Neural cell (in vitro differentiated cells): Measurements from ENCODE around the gene CASP6. TPM values are rescaled to one million over a fixed set of nuclear protein-coding genes. Genes with fewer than 3 reads are reported as not detected.

Source experiments
- H2AFZ ChIP-seq: fragments of 200-600, 300-800 bp; sonication (generic), shearing (Covaris generic); 2 replicates; pipeline ENCODE4 v1.6.0; 2014; ENCODE audit warnings: low read depth, mild to moderate bottlenecking, antibody characterized with exemption, low read length, moderate library complexity
- H3F3A ChIP-seq: fragments of 200-600 bp; shearing (Covaris generic); 2 replicates; pipeline ENCODE4 v1.6.1; 2016; ENCODE audit warnings: mild to moderate bottlenecking, moderate library complexity, mixed read lengths, antibody characterized with exemption, low read length; ENCODE audit not compliant: insufficient read depth, poor library complexity, severe bottlenecking
- H3K27ac ChIP-seq: fragments of 200-600, 300-800 bp; sonication (generic), shearing (Covaris generic); 2 replicates; pipeline ENCODE4 v1.5.1; 2014; ENCODE audit warnings: mild to moderate bottlenecking, low read length, moderate library complexity
- H3K27me3 ChIP-seq: fragments of 300-800, 200-600 bp; sonication (generic), shearing (Covaris generic); 2 replicates; pipeline ENCODE4 v1.6.0; 2014; ENCODE audit warnings: mild to moderate bottlenecking, low read depth, low read length, moderate library complexity; ENCODE audit not compliant: insufficient read depth
- H3K36me3 ChIP-seq: fragments of 300-800, 200-600 bp; sonication (generic), shearing (Covaris generic); 2 replicates; pipeline ENCODE4 v1.5.1; 2014; ENCODE audit warnings: mild to moderate bottlenecking, antibody characterized with exemption, low read length, moderate library complexity; ENCODE audit not compliant: insufficient read depth
- H3K4me2 ChIP-seq: fragments of 300-800, 200-600 bp; sonication (generic), shearing (Covaris generic); 2 replicates; pipeline ENCODE4 v1.6.0; 2014; ENCODE audit warnings: mild to moderate bottlenecking, low read length
- H3K4me3 ChIP-seq: fragments of 300-800, 200-600 bp; sonication (generic), shearing (Covaris generic); 2 replicates; pipeline ENCODE4 v1.5.1; 2014; ENCODE audit warnings: mild to moderate bottlenecking, low read length, moderate library complexity
- H3K79me2 ChIP-seq: fragments of 200-600 bp; shearing (Covaris generic); replicated peaks from 2 replicates; pipeline ENCODE4 v1.6.0; 2014; ENCODE audit warnings: mild to moderate bottlenecking, low read length, moderate library complexity; ENCODE audit not compliant: insufficient read depth
- H3K9ac ChIP-seq: fragments of 300-800, 200-600 bp; sonication (generic), shearing (Covaris generic); 2 replicates; pipeline ENCODE4 v1.6.1; 2016; ENCODE audit warnings: mild to moderate bottlenecking, low read length, mixed read lengths
- H3K9me2 ChIP-seq: fragments of 200-600 bp; shearing (Covaris generic); 2 replicates; pipeline ENCODE4 v1.6.1; 2016; ENCODE audit warnings: mild to moderate bottlenecking, low read length, mixed read lengths; ENCODE audit not compliant: insufficient read depth
- H3K9me3 ChIP-seq: fragments of 200-600, 300-800 bp; sonication (generic), shearing (Covaris generic); 2 replicates; pipeline ENCODE4 v1.6.1; 2016; ENCODE audit warnings: mild to moderate bottlenecking, mixed run types, low read length, moderate library complexity, mixed read lengths
- H4K20me1 ChIP-seq: fragments of 200-600 bp; shearing (Covaris generic); 2 replicates; pipeline ENCODE4 v1.6.1; 2016; ENCODE audit warnings: mild to moderate bottlenecking, mixed run types; ENCODE audit not compliant: insufficient read depth
- CTCF ChIP-seq: fragments of 450-650 bp; IDR thresholded peaks from 2 replicates; pipeline ENCODE4 v1.5.1; 2014; ENCODE audit warnings: antibody characterized with exemption, mild to moderate bottlenecking, moderate library complexity; ENCODE audit not compliant: poor library complexity, severe bottlenecking
- EP300 ChIP-seq: fragments of 450-650 bp; conservative IDR thresholded peaks from 2 replicates; pipeline ENCODE4 v1.6.1; 2014; ENCODE audit warnings: antibody characterized with exemption, mild to moderate bottlenecking, moderate library complexity; ENCODE audit not compliant: poor library complexity, severe bottlenecking
- EZH2 ChIP-seq: fragments of 200-600, 300-800 bp; shearing (Covaris generic), sonication (generic); IDR thresholded peaks from 2 replicates; pipeline ENCODE4 v1.6.1; 2014; ENCODE audit warnings: antibody characterized with exemption, low read length, borderline replicate concordance, mild to moderate bottlenecking; ENCODE audit not compliant: insufficient read depth, poor library complexity, severe bottlenecking
- MXI1 ChIP-seq: fragments of 450-650 bp; conservative IDR thresholded peaks from 2 replicates; pipeline ENCODE4 v1.6.1; 2014; ENCODE audit warnings: antibody characterized with exemption, mild to moderate bottlenecking; ENCODE audit not compliant: poor library complexity, severe bottlenecking
- POLR2AphosphoS5 ChIP-seq: IDR thresholded peaks from 2 replicates; pipeline ENCODE4 v1.6.1; 2012
- RAD21 ChIP-seq: fragments of 450-650 bp; conservative IDR thresholded peaks from 2 replicates; pipeline ENCODE4 v1.6.1; 2014; ENCODE audit warnings: antibody characterized with exemption, mild to moderate bottlenecking, moderate library complexity
- REST ChIP-seq: IDR thresholded peaks from 2 replicates; pipeline ENCODE4 v1.6.1; 2012; ENCODE audit warnings: borderline replicate concordance
- SMC3 ChIP-seq: fragments of 450-650 bp; conservative IDR thresholded peaks from 2 replicates; pipeline ENCODE4 v1.6.1; 2014; ENCODE audit warnings: antibody characterized with exemption, mild to moderate bottlenecking, moderate library complexity; ENCODE audit not compliant: poor library complexity
- TAF1 ChIP-seq: IDR thresholded peaks from 2 replicates; pipeline ENCODE4 v1.6.1; 2012; ENCODE audit warnings: low read depth
- polyA plus RNA-seq: library from polyadenylated mRNA; depleted of rRNA; stranded (reverse); fragments of >200 nt; gene quantifications from 2 replicates; pipeline ENCODE4 v1.2.3, GENCODE V29; 2014

Gene CASP6
- polyA plus RNA-seq, 1 donor from 2014 or later: 5.1 TPM

DNA sequence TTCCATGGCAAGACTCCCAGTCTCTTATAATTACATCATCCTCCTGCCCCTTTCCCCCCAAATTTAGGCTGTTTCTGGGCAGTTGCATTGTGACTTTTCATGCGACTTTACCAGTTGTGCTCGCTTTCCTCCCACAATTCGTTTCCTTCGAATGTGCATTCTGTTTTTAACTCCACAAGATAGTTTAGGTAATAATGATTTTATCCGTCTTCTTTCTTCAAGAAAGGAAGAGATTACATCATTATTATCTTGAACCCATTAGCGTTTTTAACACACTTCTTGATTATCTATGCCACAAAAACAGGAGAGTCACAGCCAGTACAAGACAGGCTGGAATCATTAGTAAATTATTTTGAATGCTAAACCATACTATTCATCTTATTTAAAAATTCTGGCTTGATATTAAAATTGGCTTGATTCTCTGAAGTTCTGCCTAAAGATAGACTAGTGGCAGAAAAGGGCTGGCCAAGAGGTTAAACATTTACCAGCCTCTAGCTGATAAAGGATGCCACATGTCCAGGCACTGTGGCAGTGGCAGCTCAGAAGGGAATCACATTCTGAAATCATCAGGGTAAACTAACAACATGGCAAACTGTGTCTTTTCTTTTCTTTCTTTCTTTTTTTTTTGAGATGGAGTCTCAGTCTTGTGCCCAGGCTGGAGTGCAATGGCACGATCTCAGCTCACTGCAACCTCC lies 46.3 kb upstream of the CASP6 start:
- H3K9me2 ChIP-seq: no peaks in the 10 kb centered on the region
- H3K36me3 ChIP-seq: no peaks in the 10 kb centered on the region
- no peaks in the 10 kb centered on the region for H3F3A ChIP-seq
- no peak overlapping the region for H3K27ac ChIP-seq
- no peak overlapping the region for H3K9ac ChIP-seq
- no peaks in the 10 kb centered on the region for H3K27me3 ChIP-seq
- H2AFZ ChIP-seq: no peak overlapping the region
- H4K20me1 ChIP-seq: no peaks in the 10 kb centered on the region
- no peaks in the 10 kb centered on the region for H3K79me2 ChIP-seq
- TF ChIP-seq EZH2: no peak
- no peak for TF ChIP-seq CTCF
- no peak for TF ChIP-seq EP300
- no peak for TF ChIP-seq REST
- TF ChIP-seq MXI1: no peak
- no peak for TF ChIP-seq RAD21
- no peak for TF ChIP-seq TAF1
- no peak for TF ChIP-seq POLR2AphosphoS5
- TF ChIP-seq SMC3: no peak
- H3K9me3 ChIP-seq: no peaks in the 10 kb centered on the region
- no peak overlapping the region for H3K4me2 ChIP-seq
- no peak overlapping the region for H3K4me3 ChIP-seq

GRCh38 chr4:109748114-109748513 lies 44.9 kb upstream of the CASP6 start:
- no peaks in the 10 kb centered on the region for H4K20me1 ChIP-seq
- no peak overlapping the region for H3K27ac ChIP-seq
- H3K4me3 ChIP-seq: no peak overlapping the region
- no peaks in the 10 kb centered on the region for H3F3A ChIP-seq
- TF ChIP-seq TAF1: no peak
- TF ChIP-seq MXI1: no peak
- H3K4me2 ChIP-seq: no peak overlapping the region
- no peak overlapping the region for H3K9ac ChIP-seq
- no peaks in the 10 kb centered on the region for H3K9me3 ChIP-seq
- H3K36me3 ChIP-seq: no peaks in the 10 kb centered on the region
- no peaks in the 10 kb centered on the region for H3K27me3 ChIP-seq
- no peaks in the 10 kb centered on the region for H3K9me2 ChIP-seq
- H3K79me2 ChIP-seq: no peaks in the 10 kb centered on the region
- H2AFZ ChIP-seq: no peak overlapping the region
